Endothelial cell of umbilical vein (primary cell): ENCODE measurements around the gene SLC35D2. TPM values are rescaled to one million over a fixed set of nuclear protein-coding genes. Genes with fewer than 3 reads are reported as not detected.
A peak's percentile ranks its signal among the peaks of the same experiment; 100 is the strongest.

Source experiments
- BruUV-seq: library from RNA; stranded (reverse); fragments of 400-500 nt; replicated peaks from 2 replicates; lab custom pipeline; 2021; lab: Mats Ljungman, UMichigan
- CTCF ChIA-PET: fragments of 300-600, 350-600 bp; sonication (Branson Sonifier 250); formaldehyde crosslinking; loops from one replicate; lab custom pipeline; 2021; ENCODE audit warnings: antibody characterized with exemption, inconsistent platforms; lab: Charles Lee
- POLR2A ChIA-PET: fragments of 300-600, 350-600 bp; sonication (Branson Sonifier 250); formaldehyde crosslinking; loops from one replicate; lab custom pipeline; 2021; ENCODE audit warnings: antibody characterized with exemption, inconsistent platforms; lab: Charles Lee
- DNase-seq: peaks from one replicate; pipeline ENCODE4 v3.0.0-alpha.2; 2011; ENCODE audit warnings: low read depth, low spot score
- FAIRE-seq: peaks from 2 replicates; lab custom pipeline; 2011; peaks lifted over from hg19 to GRCh38; lab: Jason Lieb, UNC
- H2AFZ ChIP-seq: 2 replicates; pipeline ENCODE4 v1.6.0; 2012; ENCODE audit warnings: low read depth, low read length, control low read depth, inconsistent platforms
- H3K27ac ChIP-seq: 2 replicates; pipeline ENCODE4 v1.5.1; 2011; ENCODE audit warnings: low read depth, mild to moderate bottlenecking, control low read depth, low read length, moderate library complexity; ENCODE audit not compliant: insufficient read depth
- H3K27me3 ChIP-seq, 2 experiments: 2 replicates each; pipeline versions ENCODE4 v1.6.0 to v1.6.1; 2011; ENCODE audit warnings: low read length in 2 of 2, mixed read lengths in 1 of 2; ENCODE audit not compliant: control insufficient read depth in 2 of 2, insufficient read depth in 2 of 2
- H3K36me3 ChIP-seq, 2 experiments: 2 replicates in 1 of 2; 3 replicates in 1 of 2; pipeline ENCODE4 v1.5.1; 2011; ENCODE audit warnings: low read length in 2 of 2, mild to moderate bottlenecking in 1 of 2, moderate library complexity in 1 of 2; ENCODE audit not compliant: control insufficient read depth in 2 of 2, insufficient read depth in 2 of 2; ENCODE audit errors: extremely low read depth in 1 of 2
- H3K4me1 ChIP-seq: 3 replicates; pipeline ENCODE4 v1.5.1; 2011; ENCODE audit warnings: mild to moderate bottlenecking, low read length; ENCODE audit not compliant: control insufficient read depth, insufficient read depth; ENCODE audit errors: extremely low read depth
- H3K4me2 ChIP-seq: 2 replicates; pipeline ENCODE4 v1.6.1; 2011; ENCODE audit warnings: low read length, control low read depth, mixed read lengths; ENCODE audit not compliant: insufficient read depth
- H3K4me3 ChIP-seq, 3 experiments: fragments of 200-600 bp in 1 of 3; sonication (generic), shearing (Covaris generic) in 1 of 3; replicated peaks in 1 of 3; 2 replicates each; pipeline ENCODE4 v1.5.1; 2011 to 2016; ENCODE audit warnings: control low read depth in 3 of 3, low read length in 3 of 3, mild to moderate bottlenecking in 2 of 3, inconsistent platforms in 1 of 3, low read depth in 1 of 3, moderate library complexity in 1 of 3; ENCODE audit not compliant: insufficient read depth in 1 of 3
- H3K79me2 ChIP-seq: 2 replicates; pipeline ENCODE4 v1.6.0; 2012; ENCODE audit warnings: low read length, inconsistent platforms; ENCODE audit not compliant: control insufficient read depth, insufficient read depth
- H3K9ac ChIP-seq: replicated peaks from 2 replicates; pipeline ENCODE3; 2011; ENCODE audit warnings: low read length, control low read depth; ENCODE audit not compliant: insufficient read depth; ENCODE audit errors: extremely low read depth
- H3K9me1 ChIP-seq: replicated peaks from 3 replicates; pipeline ENCODE4 v1.6.0; 2011; ENCODE audit warnings: mild to moderate bottlenecking, low read length; ENCODE audit not compliant: control insufficient read depth, insufficient read depth; ENCODE audit errors: extremely low read depth
- H3K9me3 ChIP-seq: replicated peaks from 2 replicates; pipeline ENCODE4 v1.5.1; 2012; ENCODE audit warnings: low read length, inconsistent platforms; ENCODE audit not compliant: control insufficient read depth, insufficient read depth
- H4K20me1 ChIP-seq: replicated peaks from 2 replicates; pipeline ENCODE3; 2011; ENCODE audit warnings: mild to moderate bottlenecking, low read length; ENCODE audit not compliant: control insufficient read depth, insufficient read depth; ENCODE audit errors: extremely low read depth
- EZH2 ChIP-seq: IDR thresholded peaks from 2 replicates; pipeline ENCODE4 v1.6.1; 2012; ENCODE audit warnings: borderline replicate concordance, low read depth, mild to moderate bottlenecking, moderate library complexity, low read length, inconsistent platforms; ENCODE audit not compliant: severe bottlenecking
- FOS ChIP-seq: IDR thresholded peaks from 2 replicates; pipeline ENCODE4 v1.6.1; 2011; ENCODE audit warnings: mild to moderate bottlenecking, low read length, moderate library complexity, borderline replicate concordance; ENCODE audit not compliant: insufficient read depth
- GATA2 ChIP-seq: IDR thresholded peaks from 2 replicates; pipeline ENCODE4 v1.7.0; 2011; ENCODE audit warnings: low read depth, mild to moderate bottlenecking, moderate library complexity, mixed read lengths, low read length; ENCODE audit not compliant: insufficient read length, insufficient read depth
- JUN ChIP-seq: IDR thresholded peaks from 2 replicates; pipeline ENCODE4 v1.6.1; 2011; ENCODE audit warnings: borderline replicate concordance, low read depth; ENCODE audit not compliant: insufficient read length, insufficient read depth
- MYC ChIP-seq: IDR thresholded peaks from one replicate; pipeline ENCODE4 v1.6.1; 2011; ENCODE audit warnings: mild to moderate bottlenecking, low read depth, low read length
- POLR2A ChIP-seq: IDR thresholded peaks from 2 replicates; pipeline ENCODE4 v1.6.1; 2012; ENCODE audit warnings: low read depth, mild to moderate bottlenecking, control low read depth, low read length
- POLR2AphosphoS5 ChIP-seq: IDR thresholded peaks from 2 replicates; pipeline ENCODE4 v1.6.1; 2012; ENCODE audit warnings: low read depth, mild to moderate bottlenecking, control low read depth, low read length, moderate library complexity; ENCODE audit not compliant: insufficient read depth
- dilution Hi-C: fragments of 300-500 bp; cut with MboI; formaldehyde crosslinking; loops from one replicate; pipeline ENCODE4 v1.15.0; 2019; ENCODE audit warnings: low sequenced_read_pairs; ENCODE audit not compliant: extremely low pct_ligation_motif_present
- intact Hi-C: fragments of 100-400 bp; cut with micrococcal nuclease; formaldehyde crosslinking; loops from one replicate; pipeline ENCODE4 v1.10.0; 2022
- polyA plus RNA-seq, 4 experiments: library from polyadenylated mRNA; depleted of rRNA in 3 of 4; stranded (reverse) in 3 of 4; unstranded in 1 of 4; fragments of >200 nt; gene quantifications; 2 replicates each; pipeline versions ENCODE4 v1.2.1 to v1.2.3, GENCODE V29; 2011 to 2012; ENCODE audit warnings: missing spikeins in 1 of 4
- total RNA-seq: library from RNA; stranded (reverse); gene quantifications from 2 replicates; pipeline ENCODE4 v1.2.3, GENCODE V29; 2021
- TF ChIP-seq, protein P1 (sequence below): IDR thresholded peaks from 2 replicates; pipeline ENCODE4 v1.6.1; 2011; ENCODE audit not compliant: insufficient read depth, insufficient read length
- TF ChIP-seq, protein P2 (sequence below), 2 donors: IDR thresholded peaks; 1 replicate in 1 of 2; 2 replicates in 1 of 2; pipeline ENCODE4 v1.5.1; 2011; ENCODE audit warnings: low read length in 2 of 2, mild to moderate bottlenecking in 2 of 2, moderate library complexity in 2 of 2, control low read depth in 1 of 2, inconsistent platforms in 1 of 2, low read depth in 1 of 2; ENCODE audit not compliant: insufficient read depth in 1 of 2; ENCODE audit errors: extremely low read depth in 1 of 2

Gene SLC35D2
- total and polyA plus RNA-seq, 2 donors (not counting 3 experiments of a cell fraction or from before 2014, with no cell fraction given): 21.1 to 29.9 TPM

DNA sequence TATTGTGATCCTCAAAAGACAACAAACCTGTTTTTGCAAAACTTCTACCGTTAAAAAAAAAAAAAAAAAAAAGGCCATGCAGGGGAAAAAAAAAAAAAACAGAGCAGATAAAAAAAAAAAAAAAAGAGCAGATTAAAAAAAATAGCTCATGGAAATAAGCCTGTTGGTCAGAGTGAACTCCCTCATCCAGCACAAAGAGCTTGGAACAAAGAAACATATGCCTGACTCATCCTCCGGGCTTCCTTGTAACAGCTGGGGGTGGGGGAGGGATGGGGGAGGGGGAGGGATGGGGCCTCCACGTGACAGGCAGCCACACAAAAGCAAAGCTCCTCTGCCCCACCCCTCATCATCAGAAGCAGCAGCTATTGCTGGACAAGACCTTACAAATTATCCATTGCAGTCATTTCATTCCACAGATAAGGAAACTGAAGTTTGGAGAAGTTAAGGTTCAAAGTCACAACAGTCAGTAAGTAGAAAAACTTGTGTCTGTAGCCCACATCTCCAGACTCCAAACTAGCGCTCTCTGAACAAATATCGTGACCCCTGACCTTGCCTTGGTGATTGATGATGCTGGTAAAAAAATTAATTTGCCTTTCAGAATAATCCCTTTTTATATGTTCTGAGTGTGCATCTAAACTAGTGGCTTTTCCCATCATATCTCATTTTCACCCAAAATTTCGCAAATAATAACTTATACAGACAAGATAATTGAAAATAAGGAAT lies 38.9 kb downstream of the SLC35D2 start:
- Histone ChIP-seq H3K79me2 (no peaks in the 10 kb centered on the region), H2AFZ (peak overlapping the region; percentile 25), H3K9me1 (no peaks in the 10 kb centered on the region), H3K36me3 (peaks cover 0 to 3% of the 10 kb centered on the region in 2 experiments), H3K4me2 (peak overlapping the region; percentile 33), H4K20me1 (no peaks in the 10 kb centered on the region), H3K9ac (no peak overlapping the region), H3K27me3 (no peaks in the 10 kb centered on the region), H3K4me1 (peaks cover 18% of the 10 kb centered on the region), H3K27ac (peak overlapping the region; percentile 51), H3K9me3 (no peaks in the 10 kb centered on the region), H3K4me3 (no peak overlapping the region)
- FAIRE-seq: peak; percentile 85
- intact Hi-C loops (loop anchor here (1.0 to 5.0 kb wide), 3 partner anchors 38 to 223 kb away; partner anchors contain the start of genes SLC35D2 and ZNF367), dilution Hi-C loops (no loop called here)
- BruUV-seq: TSS peak; percentile 33
- DNase-seq: peak; percentile 83
- CTCF ChIA-PET: interaction anchor here (0.6 to 2.9 kb wide), 16 partner anchors 13 to 1171 kb away, joined by 3 to 43 read pairs (median 4); no protein-coding TSS in a partner anchor
- TF ChIP-seq MYC (no peak), FOS (peak; percentile 54), EZH2 (no peak), POLR2A (no peak), POLR2AphosphoS5 (no peak), JUN (peak; percentile 32), GATA2 (no peak)
- TF ChIP-seq, protein P1, sequence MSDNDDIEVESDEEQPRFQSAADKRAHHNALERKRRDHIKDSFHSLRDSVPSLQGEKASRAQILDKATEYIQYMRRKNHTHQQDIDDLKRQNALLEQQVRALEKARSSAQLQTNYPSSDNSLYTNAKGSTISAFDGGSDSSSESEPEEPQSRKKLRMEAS: peak; percentile 73
- TF ChIP-seq, protein P2, sequence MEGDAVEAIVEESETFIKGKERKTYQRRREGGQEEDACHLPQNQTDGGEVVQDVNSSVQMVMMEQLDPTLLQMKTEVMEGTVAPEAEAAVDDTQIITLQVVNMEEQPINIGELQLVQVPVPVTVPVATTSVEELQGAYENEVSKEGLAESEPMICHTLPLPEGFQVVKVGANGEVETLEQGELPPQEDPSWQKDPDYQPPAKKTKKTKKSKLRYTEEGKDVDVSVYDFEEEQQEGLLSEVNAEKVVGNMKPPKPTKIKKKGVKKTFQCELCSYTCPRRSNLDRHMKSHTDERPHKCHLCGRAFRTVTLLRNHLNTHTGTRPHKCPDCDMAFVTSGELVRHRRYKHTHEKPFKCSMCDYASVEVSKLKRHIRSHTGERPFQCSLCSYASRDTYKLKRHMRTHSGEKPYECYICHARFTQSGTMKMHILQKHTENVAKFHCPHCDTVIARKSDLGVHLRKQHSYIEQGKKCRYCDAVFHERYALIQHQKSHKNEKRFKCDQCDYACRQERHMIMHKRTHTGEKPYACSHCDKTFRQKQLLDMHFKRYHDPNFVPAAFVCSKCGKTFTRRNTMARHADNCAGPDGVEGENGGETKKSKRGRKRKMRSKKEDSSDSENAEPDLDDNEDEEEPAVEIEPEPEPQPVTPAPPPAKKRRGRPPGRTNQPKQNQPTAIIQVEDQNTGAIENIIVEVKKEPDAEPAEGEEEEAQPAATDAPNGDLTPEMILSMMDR (IDR thresholded peaks at IDR 0.05; ENCODE audit: extremely low read depth in 1 of 2, insufficient read depth in 1 of 2, low read depth in 1 of 2, low read length in 2 of 2): no peak
- POLR2A ChIA-PET: interaction anchor here (0.6 kb wide), 1 partner anchor 124 kb away, joined by 3 read pairs; no protein-coding TSS in a partner anchor
